GM12873 (cell line): ENCODE results near the gene SMARCC2.

Experiments
- TF ChIP-seq, protein P1 (sequence below): IDR thresholded peaks from 2 replicates; pipeline ENCODE4 v1.5.1; 2012; ENCODE audit warnings: low read depth, mild to moderate bottlenecking, moderate library complexity, low read length, control low read depth; ENCODE audit not compliant: insufficient read depth; ENCODE audit errors: missing control alignments

The SMARCC2 gene

DNA sequence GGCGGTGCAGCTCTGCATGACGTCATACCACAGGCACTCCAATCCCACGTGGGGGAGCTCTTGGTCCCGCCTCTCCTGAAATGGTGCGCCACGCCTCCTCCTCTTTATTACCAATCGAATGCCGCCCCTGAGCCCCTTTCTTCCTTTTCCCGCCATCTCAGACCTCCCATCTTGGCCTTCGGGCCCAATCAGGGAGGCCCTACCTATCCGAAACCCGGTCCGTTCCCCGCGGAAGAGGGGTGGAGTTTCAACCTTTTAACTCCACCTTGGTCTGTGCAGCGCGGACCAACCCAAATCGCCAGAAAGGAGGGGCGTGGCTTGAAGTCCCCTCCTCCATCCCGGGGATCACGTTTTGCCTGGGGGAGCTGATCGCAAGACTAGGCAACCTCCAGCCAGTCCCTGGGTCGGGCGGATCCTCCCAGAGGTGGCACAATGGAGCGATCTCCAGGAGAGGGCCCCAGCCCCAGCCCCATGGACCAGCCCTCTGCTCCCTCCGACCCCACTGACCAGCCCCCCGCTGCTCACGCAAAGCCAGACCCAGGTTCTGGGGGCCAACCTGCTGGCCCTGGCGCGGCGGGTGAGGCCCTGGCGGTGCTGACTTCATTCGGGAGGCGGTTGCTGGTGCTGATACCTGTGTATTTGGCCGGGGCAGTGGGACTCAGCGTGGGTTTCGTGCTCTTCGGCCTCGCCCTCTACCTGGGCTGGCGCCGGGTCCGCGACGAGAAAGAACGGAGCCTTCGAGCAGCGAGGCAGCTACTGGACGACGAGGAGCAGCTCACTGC, 61.2 kb downstream of the SMARCC2 start, which contains the start of gene ESYT1:
Gene ESYT1, plus strand, starts transcription at position 380 of the 782 bp plus-strand sequence. Its CDS starts 53 bp downstream, at position 433.
- TF ChIP-seq, protein P1, sequence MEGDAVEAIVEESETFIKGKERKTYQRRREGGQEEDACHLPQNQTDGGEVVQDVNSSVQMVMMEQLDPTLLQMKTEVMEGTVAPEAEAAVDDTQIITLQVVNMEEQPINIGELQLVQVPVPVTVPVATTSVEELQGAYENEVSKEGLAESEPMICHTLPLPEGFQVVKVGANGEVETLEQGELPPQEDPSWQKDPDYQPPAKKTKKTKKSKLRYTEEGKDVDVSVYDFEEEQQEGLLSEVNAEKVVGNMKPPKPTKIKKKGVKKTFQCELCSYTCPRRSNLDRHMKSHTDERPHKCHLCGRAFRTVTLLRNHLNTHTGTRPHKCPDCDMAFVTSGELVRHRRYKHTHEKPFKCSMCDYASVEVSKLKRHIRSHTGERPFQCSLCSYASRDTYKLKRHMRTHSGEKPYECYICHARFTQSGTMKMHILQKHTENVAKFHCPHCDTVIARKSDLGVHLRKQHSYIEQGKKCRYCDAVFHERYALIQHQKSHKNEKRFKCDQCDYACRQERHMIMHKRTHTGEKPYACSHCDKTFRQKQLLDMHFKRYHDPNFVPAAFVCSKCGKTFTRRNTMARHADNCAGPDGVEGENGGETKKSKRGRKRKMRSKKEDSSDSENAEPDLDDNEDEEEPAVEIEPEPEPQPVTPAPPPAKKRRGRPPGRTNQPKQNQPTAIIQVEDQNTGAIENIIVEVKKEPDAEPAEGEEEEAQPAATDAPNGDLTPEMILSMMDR = no peak

DNA sequence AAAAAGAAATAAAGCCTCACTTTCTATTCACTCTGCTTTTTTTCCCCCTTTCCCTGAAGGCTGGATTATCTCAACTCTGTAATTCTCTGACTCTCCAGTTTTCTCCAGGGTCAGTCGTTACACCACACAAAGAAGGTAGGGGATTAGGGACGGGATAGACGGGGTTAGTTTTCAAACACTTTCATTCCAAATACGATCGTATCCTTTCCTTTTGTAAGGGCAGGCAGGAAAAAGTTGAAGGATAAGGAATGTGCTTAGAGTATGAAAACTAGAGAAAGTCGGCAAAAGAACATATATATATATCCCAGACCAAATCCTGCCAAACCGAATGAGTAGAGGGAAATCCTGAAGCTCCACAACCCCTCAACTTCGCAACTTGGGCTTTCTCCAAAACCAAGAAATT, 61.8 kb downstream of the SMARCC2 start:
- TF ChIP-seq, protein P1 = no peak

DNA sequence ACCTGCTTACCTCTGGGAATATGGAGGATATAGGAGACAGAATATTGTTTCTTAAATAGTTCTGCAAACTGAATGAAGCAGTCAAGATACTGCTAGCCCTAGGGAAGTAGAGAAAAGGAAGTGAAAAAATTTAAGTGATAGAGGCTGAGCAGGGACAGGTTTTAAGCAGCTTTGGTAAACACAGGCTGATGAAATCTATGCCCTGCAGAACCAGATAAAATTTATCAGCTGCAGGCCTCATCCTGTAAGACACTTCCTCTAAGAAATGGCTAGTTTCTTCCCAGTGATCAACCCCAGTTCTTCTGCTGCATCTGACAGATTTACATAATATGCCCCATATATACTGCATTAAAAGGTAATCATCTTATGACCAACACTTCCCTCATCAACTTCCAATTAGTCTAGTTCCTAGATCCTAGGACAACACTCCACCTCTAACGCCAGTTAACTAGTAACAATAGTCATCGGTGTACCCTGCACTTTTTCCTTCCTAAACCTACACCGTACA, 62.5 kb downstream of the SMARCC2 start:
- TF ChIP-seq, protein P1 = no peak

DNA sequence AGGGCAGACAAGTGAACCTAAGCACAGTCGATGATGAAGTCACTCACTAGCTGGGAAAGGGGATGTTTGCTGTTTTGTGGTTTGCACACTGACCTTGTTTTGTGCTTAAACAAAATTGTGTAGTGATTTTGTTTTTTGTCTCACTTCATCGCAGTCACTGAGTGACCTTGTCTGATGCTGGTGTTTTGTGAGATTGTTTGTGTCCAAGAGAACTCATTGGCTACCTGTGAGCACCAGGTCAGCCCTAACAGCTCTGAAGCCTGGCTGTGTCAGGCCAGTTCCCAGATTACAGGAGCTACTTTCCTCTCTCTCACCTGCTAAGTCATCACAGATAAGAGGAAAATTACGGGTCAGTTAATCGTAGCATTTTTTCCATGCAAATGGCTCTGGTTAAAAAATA, 65.2 kb downstream of the SMARCC2 start:
- TF ChIP-seq, protein P1 = no peak

DNA sequence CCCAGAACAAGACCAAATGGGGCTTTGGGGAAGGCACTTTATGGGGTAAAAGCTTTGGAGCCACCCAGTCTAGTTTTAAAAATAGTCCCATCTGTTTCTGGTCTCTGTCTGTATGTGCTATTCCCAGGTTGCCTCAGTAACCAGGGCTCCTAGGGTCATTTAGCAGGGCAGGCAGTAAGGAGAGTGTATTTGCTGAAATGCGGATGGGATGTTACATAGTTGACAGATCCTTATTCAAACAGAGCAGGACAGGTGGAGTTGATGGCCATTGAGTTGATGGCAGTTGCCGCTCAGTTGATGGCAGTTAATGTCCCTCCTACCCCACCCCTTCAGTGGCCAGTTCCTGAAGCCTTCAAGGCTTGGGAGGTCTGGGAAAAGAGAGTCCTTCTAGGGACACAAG, 66.6 kb downstream of the SMARCC2 start:
- TF ChIP-seq, protein P1 = no peak

DNA sequence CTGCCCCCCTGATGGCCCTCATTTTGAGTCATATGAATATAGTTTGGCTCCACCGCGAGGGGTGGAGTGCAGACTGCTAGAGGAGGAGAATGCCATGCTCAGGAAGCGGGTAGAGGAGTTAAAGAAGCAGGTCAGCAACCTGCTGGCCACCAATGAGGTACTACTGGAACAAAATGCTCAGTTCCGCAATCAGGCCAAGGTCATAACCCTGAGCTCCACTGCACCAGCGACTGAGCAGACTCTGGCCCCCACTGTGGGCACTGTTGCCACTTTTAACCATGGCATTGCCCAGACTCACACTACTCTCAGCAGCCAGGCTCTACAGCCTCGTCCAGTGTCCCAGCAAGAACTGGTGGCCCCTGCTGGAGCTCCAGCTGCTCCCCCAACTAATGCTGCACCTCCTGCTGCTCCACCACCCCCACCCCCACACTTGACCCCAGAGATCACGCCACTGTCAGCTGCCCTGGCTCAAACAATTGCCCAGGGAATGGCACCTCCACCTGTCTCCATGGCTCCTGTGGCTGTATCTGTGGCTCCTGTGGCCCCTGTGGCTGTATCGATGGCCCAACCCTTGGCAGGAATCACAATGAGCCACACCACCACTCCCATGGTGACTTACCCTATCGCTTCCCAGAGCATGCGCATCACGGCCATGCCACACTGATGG, 67.9 kb downstream of the SMARCC2 start:
- TF ChIP-seq, protein P1 = no peak

DNA sequence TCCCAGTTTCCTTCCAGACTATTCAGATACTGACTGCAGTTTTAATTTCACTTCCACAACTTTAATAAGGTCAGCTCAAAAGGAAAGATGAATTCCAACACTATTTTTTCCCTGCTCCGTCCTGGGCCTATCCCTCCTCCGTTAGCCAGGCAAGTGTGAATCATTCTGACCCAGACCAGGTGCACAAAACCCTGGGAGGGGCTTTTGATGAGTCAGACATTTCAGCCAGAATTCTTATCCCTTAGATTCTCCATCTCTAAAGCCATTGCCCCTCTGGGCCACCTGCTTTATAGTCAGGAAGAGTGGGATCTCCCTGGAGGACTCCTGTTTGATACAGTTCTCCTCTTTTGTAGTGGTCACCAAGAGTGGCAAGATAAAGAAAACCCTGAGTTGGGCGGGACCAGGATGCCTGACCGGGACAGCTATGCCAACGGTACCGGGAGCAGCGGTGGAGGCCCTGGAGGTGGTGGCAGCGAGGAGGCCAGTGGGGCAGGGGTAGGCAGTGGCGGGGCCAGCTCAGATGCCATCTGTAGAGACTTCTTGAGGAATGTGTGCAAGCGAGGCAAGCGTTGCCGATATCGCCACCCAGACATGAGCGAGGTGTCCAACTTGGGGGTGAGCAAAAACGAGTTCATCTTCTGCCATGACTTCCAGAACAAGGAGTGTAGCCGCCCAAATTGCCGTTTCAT, 69.0 kb downstream of the SMARCC2 start:
- TF ChIP-seq, protein P1 = no peak
